PC-9 (cell line): Measurements from ENCODE around the gene DAPK2. TPM values are rescaled to one million over a fixed set of nuclear protein-coding genes. Genes with fewer than 3 reads are reported as not detected.

ENCODE experiments used
- BruUV-seq: library from RNA; stranded (reverse); fragments of 400-500 nt; replicated peaks from 2 replicates; lab custom pipeline; 2021; lab: Mats Ljungman, UMichigan
- CTCF ChIA-PET: fragments of 300-600 bp; sonication (Branson Sonifier 250); formaldehyde crosslinking; loops from one replicate; lab custom pipeline; 2022; ENCODE audit warnings: antibody characterized with exemption; lab: Charles Lee
- POLR2A ChIA-PET: fragments of 300-600 bp; sonication (Branson Sonifier 250); formaldehyde crosslinking; loops from one replicate; lab custom pipeline; 2022; ENCODE audit warnings: antibody characterized with exemption; ENCODE audit not compliant: unreplicated experiment; lab: Charles Lee
- DNase-seq, 2 experiments: peaks; one replicate each; pipeline versions ENCODE4 v3.0.0 to v3.0.0-alpha.2; 2015 to 2022; ENCODE audit warnings: mixed read lengths in 1 of 2
- H2AFZ ChIP-seq: fragments of 200-600 bp; sonication (generic); 2 replicates; pipeline ENCODE4 v1.8.1; 2017; ENCODE audit warnings: antibody characterized with exemption
- H3F3A ChIP-seq: fragments of 200-600 bp; sonication (generic); 2 replicates; pipeline ENCODE4 v1.8.1; 2017; ENCODE audit warnings: antibody characterized with exemption, mild to moderate bottlenecking, low read depth; ENCODE audit not compliant: insufficient read depth
- H3K27ac ChIP-seq: fragments of 200-600 bp; sonication (generic); 2 replicates; pipeline ENCODE4 v1.6.1; 2016; ENCODE audit warnings: mixed run types
- H3K27me3 ChIP-seq: fragments of 200-600 bp; sonication (generic); 2 replicates; pipeline ENCODE4 v1.6.1; 2016; ENCODE audit warnings: low read depth, mixed run types; ENCODE audit not compliant: insufficient read depth
- H3K36me3 ChIP-seq: fragments of 200-600 bp; sonication (generic); 2 replicates; pipeline ENCODE4 v1.6.1; 2016; ENCODE audit warnings: low read depth, mixed run types
- H3K4me1 ChIP-seq: fragments of 200-600 bp; sonication (generic); replicated peaks from 2 replicates; pipeline ENCODE4 v1.6.1; 2016; ENCODE audit warnings: mixed run types; ENCODE audit not compliant: insufficient read depth
- H3K4me2 ChIP-seq: fragments of 200-600 bp; sonication (generic); 2 replicates; pipeline ENCODE4 v1.6.1; 2017; ENCODE audit warnings: mixed run types
- H3K4me3 ChIP-seq: fragments of 200-600 bp; sonication (generic); 2 replicates; pipeline ENCODE4 v1.6.1; 2016; ENCODE audit warnings: mixed run types
- H3K79me2 ChIP-seq: fragments of 200-600 bp; sonication (generic); 2 replicates; pipeline ENCODE4 v1.6.1; 2017; ENCODE audit warnings: low read depth, mixed run types
- H3K9me2 ChIP-seq: fragments of 200-600 bp; sonication (generic); 2 replicates; pipeline ENCODE4 v1.8.1; 2017; ENCODE audit warnings: mild to moderate bottlenecking; ENCODE audit not compliant: insufficient read depth
- H3K9me3 ChIP-seq: fragments of 200-600 bp; sonication (generic); 2 replicates; pipeline ENCODE4 v1.8.1; 2016; ENCODE audit warnings: low read depth; ENCODE audit not compliant: insufficient read depth
- H4K20me1 ChIP-seq: fragments of 200-600 bp; sonication (generic); 2 replicates; pipeline ENCODE4 v1.8.1; 2017; ENCODE audit not compliant: insufficient read depth
- CTCF ChIP-seq: fragments of 200-600 bp; sonication (generic); conservative IDR thresholded peaks from 2 replicates; pipeline ENCODE4 v1.6.1; 2017; ENCODE audit warnings: mixed run types, antibody characterized with exemption, mild to moderate bottlenecking, moderate library complexity
- EZH2 ChIP-seq: fragments of 200-600 bp; sonication (generic); IDR thresholded peaks from 2 replicates; pipeline ENCODE4 v1.8.0; 2017; ENCODE audit warnings: antibody characterized with exemption, low read depth
- intact Hi-C: fragments of 100-400 bp; cut with micrococcal nuclease; formaldehyde crosslinking; loops from one replicate; pipeline ENCODE4 v1.10.0; 2022; ENCODE audit not compliant: unreplicated experiment
- total RNA-seq: library from RNA; stranded (reverse); gene quantifications from 2 replicates; pipeline ENCODE4 v1.2.3, GENCODE V29; 2021

The DAPK2 gene
- total RNA-seq, 1 experiment from 2014 or later, result 11.0 TPM

- Histone ChIP-seq H3K4me2 (no peak overlapping the region), H3K9me2 (no peaks in the 10 kb centered on the region), H3K4me1 (peaks cover 16% of the 10 kb centered on the region), H2AFZ (no peak overlapping the region), H3K9me3 (no peaks in the 10 kb centered on the region), H4K20me1 (no peaks in the 10 kb centered on the region), H3F3A (no peaks in the 10 kb centered on the region), H3K79me2 (no peaks in the 10 kb centered on the region), H3K36me3 (no peaks in the 10 kb centered on the region), H3K27me3 (no peaks in the 10 kb centered on the region), H3K4me3 (no peak overlapping the region), H3K27ac (no peak overlapping the region)
- intact Hi-C loops, result no loop called here
- ChIA-PET POLR2A (no interaction called here), CTCF (interaction anchor here (0.6 to 1.4 kb wide), 2 partner anchors 16 to 84 kb away, joined by 3 to 4 read pairs; partner anchors contain the start of gene DAPK2)
- no peak for TF ChIP-seq CTCF
- no peak for TF ChIP-seq EZH2
- no TSS peak for BruUV-seq
- no peak for DNase-seq
Observed at GRCh38 chr15:64029633-64030032, 16.7 kb downstream of the DAPK2 start.

- POLR2A ChIA-PET, result no interaction called here
- intact Hi-C loops, result no loop called here
- H4K20me1 ChIP-seq, result no peaks in the 10 kb centered on the region
- H3K27me3 ChIP-seq, result no peaks in the 10 kb centered on the region
- no peak overlapping the region for H3K4me2 ChIP-seq
- no peak overlapping the region for H2AFZ ChIP-seq
- peaks cover 21% of the 10 kb centered on the region for H3K4me1 ChIP-seq
- no peak overlapping the region for H3K4me3 ChIP-seq
- no peaks in the 10 kb centered on the region for H3K36me3 ChIP-seq
- CTCF ChIA-PET, result interaction anchor here (1.4 kb wide), 1 partner anchor 83 kb away, joined by 4 read pairs; no protein-coding TSS in a partner anchor
- no peaks in the 10 kb centered on the region for H3F3A ChIP-seq
- BruUV-seq, result no TSS peak
- H3K79me2 ChIP-seq, result no peaks in the 10 kb centered on the region
- DNase-seq, result no peak
- H3K27ac ChIP-seq, result no peak overlapping the region
- TF ChIP-seq EZH2 (no peak), CTCF (no peak)
- H3K9me3 ChIP-seq, result no peaks in the 10 kb centered on the region
- H3K9me2 ChIP-seq, result no peaks in the 10 kb centered on the region
Observed at GRCh38 chr15:64029110-64029509, 17.2 kb downstream of the DAPK2 start.

- TF ChIP-seq EZH2 (no peak), CTCF (no peak)
- Histone ChIP-seq H3K4me1 (peaks cover 33% of the 10 kb centered on the region), H3K36me3 (no peaks in the 10 kb centered on the region), H3K9me2 (no peaks in the 10 kb centered on the region), H3K9me3 (no peaks in the 10 kb centered on the region), H3K79me2 (no peaks in the 10 kb centered on the region), H3K4me3 (no peak overlapping the region), H4K20me1 (no peaks in the 10 kb centered on the region), H2AFZ (no peak overlapping the region), H3K27ac (no peak overlapping the region), H3K4me2 (no peak overlapping the region), H3F3A (no peaks in the 10 kb centered on the region), H3K27me3 (no peaks in the 10 kb centered on the region)
- POLR2A ChIA-PET, result no interaction called here
- CTCF ChIA-PET, result no interaction called here
- no peak for DNase-seq
- no TSS peak for BruUV-seq
- intact Hi-C loops, result no loop called here
Observed at GRCh38 chr15:64026591-64026990, 19.7 kb downstream of the DAPK2 start.
